ENCODE data around the gene CHRNA10.

Gene CHRNA10, protein sequence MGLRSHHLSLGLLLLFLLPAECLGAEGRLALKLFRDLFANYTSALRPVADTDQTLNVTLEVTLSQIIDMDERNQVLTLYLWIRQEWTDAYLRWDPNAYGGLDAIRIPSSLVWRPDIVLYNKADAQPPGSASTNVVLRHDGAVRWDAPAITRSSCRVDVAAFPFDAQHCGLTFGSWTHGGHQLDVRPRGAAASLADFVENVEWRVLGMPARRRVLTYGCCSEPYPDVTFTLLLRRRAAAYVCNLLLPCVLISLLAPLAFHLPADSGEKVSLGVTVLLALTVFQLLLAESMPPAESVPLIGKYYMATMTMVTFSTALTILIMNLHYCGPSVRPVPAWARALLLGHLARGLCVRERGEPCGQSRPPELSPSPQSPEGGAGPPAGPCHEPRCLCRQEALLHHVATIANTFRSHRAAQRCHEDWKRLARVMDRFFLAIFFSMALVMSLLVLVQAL

DNA sequence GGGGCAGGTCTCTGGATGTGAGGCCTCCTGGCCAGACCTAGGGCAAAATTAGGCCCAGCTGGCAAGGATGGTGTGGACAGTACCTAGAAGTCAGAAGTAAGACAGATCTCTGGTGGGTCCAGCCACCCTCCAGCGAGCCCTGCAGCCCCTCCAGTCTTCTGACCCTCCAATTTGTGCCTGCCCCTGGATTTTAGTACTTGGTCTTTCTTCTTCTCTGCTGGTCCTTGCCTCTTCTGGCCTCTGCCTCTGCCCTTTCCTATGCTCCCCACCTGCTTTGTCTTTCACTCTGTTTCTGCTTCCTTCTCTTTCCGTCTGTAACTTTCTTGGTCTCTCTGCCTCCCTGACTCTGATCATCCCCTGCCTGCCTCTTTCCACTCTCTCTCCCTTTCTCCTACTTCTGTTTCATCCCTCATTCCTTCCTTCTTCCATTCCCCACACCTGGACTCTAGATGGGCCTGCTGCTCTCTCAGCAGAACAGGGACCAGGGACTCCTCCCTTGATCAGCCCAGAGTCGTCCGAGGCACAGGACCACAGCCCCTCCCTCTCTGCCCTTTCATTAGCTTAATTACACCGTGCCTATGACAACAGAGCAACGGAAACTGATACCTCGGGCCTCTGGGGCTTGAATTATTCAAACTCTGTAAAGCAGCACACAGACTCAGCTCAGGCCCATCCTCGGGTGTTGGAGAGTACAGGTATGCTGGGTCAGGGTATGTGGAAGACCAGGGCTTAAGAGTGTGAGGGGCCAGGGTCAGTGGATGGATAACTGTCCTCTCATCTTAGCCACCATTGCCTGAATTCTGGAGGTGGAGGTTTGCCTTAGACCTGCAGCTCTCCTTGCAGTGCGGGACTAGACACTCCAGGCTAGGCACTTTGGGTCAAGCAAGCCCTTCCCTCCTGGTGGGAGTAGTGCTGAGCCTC, at the start of gene CHRNA10:
Gene CHRNA10 (minus strand): TSS at position 51 of the 921 bp plus-strand sequence. CDS start 72 bp downstream, outside the sequence.
- DNase-seq: no peak

DNA sequence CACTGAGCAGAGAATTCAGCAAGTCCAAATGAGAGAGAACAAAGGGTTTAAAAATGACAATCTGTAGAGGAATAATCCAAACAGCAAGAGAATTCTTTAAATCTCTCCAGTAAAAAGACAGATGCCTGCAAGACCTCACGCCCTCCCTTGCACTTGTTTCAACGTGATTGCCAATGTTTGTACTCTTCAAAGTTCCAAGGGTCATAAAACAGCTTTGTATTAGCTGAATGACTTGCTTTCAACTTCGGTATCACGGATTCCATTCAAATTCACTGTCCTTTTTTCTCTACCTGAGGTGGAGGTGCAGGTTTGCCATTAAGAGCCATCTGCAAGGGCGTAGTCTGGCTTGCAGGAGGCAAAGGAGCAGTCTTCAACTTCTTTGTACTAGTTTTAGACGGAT, 41.1 kb upstream of the CHRNA10 start:
- no peak for DNase-seq

DNA sequence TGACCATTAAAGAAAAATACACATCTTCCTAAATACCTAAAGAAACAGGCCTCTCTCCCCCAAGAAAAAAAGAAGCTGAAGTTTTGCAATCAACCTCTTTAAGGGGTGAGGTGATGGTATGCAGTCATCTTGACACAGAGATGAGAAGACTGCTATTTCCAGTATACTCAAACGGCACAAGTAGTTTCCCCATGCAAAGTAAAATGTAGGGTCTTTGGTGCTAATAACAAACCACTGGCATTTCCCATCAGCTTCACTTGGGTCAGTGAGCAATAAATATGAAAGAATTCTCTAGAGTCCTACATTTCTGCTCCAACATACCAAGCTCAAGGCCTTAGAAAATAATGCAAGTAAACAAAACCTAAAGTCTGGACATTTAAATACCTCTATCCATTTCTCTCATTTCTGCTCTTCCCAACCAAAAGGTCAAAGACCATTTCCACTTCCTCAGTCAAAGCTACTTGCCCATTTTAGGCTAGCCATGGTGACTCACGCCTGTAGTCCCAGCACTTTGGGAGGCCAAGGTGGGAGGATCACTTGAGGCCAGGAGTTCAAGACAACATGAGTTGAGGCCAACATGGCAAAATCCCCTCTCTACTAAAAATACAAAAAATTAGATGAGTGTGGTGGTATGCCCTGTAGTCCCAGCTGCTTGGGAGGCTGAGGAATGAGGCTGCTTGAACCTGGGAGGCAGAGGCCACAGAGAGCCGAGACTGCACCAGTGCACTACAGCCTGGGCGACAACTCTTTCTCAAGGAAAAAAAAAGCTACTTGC, 39.5 kb upstream of the CHRNA10 start:
- DNase-seq: no peak

DNA sequence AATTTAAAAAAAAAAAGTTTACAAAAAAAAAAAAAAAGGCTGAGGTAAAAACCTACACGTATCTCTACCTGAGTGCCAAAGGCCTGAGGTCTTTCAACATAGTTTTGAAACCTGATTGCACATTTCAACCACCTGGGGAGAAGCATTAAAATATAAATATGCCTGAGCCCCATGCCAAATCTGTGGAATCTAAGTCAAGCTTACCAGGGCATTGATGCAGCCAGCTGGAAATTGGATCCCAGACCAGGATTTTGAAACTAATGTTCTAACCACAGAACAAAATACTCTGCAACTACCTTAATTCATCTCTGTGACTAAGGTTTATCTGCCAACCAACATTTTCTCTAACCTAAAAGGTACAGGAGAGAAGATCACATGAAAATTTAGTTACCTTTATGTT, 38.8 kb upstream of the CHRNA10 start:
- no peak for DNase-seq

DNA sequence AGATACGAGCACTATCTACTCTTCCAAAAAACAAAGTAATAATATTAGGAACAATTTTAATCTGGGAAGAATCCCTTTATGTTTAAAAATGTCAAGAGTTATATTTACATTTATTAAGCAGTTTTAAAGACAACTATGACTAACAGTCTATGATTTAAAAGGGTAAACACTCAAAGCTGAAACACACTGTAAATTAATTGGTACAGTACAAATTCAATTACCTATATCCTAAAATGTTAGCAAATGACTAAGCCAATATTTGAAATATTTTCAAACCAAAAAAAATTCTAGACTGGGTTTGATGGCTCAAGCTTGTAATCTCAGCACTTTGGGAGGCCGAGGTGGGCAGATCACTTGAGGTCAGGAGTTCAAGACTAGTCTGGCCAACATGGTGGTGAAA, 36.0 kb upstream of the CHRNA10 start:
- no peak for DNase-seq

DNA sequence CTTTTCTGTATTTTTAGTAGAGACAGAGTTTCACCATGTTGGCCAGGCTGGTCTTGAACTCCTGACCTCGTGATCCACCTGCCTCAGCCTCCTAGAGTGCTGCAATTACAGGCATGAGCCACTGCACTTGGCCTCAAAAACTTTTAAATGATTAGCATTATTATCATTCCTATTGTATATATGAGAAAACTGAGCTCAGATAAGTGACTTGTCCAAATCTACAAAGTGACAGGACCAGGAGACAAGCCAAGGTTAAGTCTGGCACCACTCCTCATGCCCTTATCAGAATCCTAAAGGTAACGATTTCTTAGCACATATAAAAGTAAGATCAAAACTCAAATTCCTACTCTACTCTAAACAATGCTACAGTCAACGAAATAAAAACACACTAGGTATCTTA, 32.2 kb upstream of the CHRNA10 start:
- DNase-seq: no peak

DNA sequence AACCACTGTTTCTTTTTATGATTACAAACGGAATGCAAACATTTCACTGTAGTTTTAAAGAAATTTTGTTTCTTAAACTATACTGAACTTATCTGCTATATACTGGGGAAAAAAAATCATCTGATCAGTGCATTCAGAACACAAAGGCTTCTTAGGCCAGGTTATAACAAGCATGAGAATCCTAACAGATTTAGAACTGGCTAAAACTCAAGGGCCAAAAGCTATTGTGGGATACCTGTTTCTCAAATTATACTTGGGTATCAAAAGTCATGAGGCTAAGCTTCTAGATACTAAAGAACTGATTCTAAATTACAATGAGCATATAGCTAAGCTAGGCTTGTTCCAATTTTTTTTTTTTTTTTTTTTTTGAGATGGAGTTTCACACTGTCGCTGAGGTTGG, 29.7 kb upstream of the CHRNA10 start:
- DNase-seq: no peak

DNA sequence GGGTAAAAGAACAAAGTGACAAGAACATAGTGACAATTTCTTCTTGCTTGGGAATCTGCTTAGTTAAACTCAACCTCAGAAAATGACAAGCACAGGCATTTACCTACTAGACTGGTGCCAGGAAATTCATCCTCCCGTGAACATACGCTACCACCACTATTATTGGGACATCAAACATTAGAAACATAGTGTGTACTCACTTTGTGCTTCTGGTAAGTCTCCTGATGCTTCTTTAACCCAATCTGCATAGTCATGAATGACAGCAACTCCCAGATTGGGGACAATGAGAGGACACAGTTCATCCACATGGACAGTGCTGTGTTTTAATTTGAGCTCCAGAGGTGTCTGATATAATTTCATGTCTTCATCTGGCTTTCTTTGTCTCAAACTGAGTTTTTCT, 29.2 kb upstream of the CHRNA10 start:
- no peak for DNase-seq

DNA sequence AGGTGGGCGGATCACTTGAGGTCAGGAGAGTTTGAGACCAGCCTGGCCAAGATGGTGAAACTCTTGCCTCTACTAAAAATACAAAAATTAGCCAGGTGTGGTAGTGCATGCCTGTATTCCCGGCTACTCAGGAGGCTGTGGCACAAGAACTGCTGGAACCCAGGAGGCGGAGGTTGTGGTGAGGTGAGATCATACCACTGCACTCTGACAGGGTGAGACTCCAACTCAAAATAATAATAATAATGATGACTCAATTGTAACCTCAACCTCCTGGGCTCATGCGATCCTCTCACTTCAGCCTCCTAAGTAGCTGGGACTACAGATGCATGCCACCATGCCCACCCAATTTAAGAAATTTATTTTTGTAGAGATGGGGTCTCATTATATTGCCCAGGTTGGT, 15.6 kb upstream of the CHRNA10 start:
- DNase-seq: no peak

DNA sequence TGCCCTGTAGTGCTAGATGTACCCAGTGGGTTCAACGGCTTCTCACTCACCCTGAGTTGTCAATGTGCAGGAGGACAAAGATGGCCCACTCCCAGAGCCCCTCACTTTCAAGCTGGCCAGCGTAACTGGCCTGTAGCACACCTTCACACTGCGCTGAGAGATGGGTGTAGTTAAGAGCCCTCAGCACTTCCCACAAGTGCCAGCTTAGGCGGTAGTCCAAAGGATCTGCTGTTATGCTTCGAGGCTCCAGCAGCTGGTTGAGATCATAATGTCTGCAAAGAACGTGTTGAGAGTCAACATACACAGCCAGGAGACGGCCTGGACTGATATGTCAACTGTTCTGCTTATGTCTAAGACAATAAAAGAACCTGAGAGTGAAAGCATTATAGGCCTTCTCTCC, 14.7 kb upstream of the CHRNA10 start:
- no peak for DNase-seq

DNA sequence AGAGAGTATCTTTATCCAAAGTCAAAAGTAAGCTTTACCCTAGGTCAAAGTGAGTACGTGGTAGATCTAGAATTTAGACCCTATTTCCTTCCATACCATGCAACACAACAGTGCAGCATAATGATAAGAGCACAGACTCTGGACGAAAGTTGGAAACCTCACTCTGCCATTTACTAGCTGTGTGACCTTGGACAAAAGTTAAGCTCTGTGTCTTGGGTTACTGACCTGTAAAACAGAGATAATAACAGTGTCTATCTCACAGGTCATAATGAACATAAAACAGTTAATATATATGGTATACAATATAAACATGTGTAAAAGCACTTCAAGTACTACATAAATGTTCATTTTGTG, 13.6 kb upstream of the CHRNA10 start:
- no peak for DNase-seq

DNA sequence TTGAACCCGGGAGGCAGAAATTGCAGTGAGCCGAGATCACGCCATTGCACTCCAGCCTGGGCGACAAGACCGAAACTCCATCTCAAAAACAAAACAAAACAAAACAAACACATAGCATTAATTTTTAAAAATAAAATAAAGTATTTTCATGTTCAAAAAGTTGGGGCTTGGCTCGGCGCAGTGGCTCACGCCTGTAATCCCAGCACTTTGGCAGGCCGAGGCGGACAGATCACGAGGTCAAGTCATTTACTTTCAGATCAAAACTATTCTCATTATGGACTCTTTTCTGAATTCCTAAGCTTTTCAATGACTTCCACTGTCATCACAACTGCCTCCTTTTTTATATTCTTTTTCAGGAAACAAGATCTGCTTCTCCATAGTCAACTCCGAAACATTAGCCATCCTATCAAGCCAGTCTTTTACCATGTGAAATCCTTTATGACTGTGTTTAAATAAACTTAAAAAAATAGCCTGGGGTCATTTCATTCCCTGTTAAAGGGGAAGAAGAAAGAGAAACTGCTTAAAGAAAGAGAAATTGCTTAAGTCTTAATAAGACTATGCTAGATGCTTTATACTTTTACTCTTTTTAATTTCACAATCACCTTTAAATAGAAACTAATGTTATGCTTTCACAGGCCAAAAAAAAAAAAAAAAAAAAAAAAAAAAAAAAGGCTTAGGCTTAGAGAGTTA, 13.1 kb upstream of the CHRNA10 start:
- DNase-seq: no peak

DNA sequence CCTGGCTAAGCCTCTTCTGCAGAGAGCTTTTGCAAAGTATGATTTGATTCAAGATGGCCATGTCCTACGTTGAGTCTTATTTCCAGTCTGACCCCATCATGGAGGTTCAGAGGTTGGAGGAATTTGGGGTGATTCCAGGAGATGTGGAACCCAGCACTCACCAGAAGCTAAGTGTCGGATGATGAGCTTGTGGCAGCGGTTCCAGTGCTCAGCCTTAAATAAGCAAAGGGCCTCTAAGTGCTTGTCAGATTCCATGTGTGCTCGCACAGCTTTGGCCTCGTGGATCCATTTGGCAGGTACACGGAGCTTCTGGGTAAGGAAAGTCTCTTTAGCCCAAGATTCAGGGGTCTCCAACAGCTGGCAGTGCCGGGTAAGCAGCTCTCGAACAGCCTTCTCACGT, 11.9 kb upstream of the CHRNA10 start:
- no peak for DNase-seq

DNA sequence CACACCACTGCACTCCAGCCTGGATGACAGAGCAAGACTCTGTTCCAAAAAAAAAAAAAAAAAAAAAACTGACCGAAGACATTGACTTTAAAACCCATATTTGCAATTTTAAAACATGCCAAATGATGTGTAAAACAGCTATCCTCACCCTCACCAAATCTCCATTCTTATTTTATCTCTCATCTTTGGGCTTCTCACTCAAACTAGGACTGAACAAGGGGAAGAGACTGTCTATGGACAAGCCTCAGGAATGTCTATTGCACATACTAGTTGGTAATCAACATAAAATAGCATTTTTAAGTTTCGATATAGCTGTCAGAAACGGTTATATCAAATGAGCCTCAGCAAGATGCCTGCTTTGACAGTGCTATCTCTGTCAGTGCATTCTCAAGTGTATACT, 7.9 kb upstream of the CHRNA10 start:
- DNase-seq: no peak

DNA sequence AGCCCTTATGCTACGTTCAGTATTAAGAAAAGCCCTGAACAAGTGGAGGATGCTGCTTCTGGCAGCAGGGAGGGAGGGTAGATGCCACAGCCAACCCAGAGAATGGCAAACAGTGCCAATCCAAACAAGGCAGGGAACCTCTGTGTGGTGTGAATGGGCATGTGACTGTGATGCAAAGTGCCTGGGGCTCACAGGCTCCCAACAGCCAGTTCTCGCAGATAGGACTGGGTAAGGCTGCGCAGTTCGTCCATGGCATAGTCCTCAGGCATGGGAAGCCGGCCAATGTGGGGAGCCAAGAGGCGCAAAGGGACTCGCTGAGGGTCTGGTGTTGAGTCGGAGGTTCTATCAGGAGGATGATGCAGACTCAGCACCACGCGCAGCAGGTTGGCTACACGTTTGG, 4.8 kb upstream of the CHRNA10 start:
- no peak for DNase-seq

DNA sequence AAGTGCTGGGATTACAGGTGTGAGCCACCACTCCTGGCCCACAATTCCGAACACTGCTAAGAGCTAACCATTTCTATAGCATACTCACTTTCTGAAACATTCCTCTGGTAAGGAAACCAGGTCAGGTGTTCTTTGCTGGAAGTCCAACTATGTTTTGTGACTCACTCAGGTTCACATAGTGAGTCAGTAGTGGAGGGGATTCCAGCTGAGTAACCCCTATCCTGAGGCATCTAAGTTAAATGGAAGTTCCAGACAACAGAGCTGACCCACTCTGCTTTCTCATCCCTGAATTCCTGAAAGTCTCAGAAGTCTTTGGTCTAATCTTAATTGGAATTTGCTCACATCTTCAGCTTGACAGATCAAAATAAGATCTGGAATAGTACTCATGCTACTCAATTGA, 3.0 kb upstream of the CHRNA10 start:
- no peak for DNase-seq

DNA sequence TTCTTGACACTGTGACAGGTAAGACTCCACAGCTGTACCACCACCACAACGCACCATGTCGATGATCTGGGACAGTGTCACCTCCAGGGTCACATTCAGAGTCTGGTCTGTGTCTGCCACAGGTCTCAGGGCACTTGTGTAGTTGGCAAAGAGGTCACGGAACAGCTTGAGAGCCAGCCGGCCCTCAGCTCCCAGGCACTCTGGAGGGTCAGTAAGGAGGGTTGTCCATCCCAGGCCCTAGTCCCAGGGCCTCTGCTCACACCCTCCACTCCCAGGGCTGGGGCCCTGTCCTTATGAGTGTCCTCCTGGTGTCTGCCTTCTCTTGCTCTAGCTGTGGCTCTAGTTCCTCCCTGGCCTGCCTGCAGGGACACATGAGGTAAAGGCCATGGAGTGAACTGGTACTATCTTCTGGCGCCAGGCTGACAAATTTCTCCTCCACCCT, 1.4 kb downstream of the CHRNA10 start:
- DNase-seq: no peak

DNA sequence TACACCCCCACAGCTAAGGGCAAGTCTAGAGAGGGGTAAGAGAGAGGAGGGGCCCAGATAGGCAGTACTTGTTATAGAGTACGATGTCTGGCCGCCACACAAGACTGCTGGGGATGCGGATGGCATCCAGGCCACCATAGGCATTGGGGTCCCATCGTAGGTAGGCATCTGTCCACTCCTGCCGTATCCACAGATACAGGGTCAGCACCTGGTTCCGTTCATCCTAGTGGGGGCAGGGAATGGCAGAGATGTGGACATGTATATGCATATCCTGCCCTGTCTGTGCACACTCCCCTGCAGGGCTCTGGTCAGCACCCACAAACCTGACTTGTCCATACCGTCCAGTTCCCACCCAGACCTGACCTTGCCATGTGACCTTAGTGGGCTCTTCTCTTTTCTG, 2.1 kb downstream of the CHRNA10 start:
- DNase-seq: no peak

DNA sequence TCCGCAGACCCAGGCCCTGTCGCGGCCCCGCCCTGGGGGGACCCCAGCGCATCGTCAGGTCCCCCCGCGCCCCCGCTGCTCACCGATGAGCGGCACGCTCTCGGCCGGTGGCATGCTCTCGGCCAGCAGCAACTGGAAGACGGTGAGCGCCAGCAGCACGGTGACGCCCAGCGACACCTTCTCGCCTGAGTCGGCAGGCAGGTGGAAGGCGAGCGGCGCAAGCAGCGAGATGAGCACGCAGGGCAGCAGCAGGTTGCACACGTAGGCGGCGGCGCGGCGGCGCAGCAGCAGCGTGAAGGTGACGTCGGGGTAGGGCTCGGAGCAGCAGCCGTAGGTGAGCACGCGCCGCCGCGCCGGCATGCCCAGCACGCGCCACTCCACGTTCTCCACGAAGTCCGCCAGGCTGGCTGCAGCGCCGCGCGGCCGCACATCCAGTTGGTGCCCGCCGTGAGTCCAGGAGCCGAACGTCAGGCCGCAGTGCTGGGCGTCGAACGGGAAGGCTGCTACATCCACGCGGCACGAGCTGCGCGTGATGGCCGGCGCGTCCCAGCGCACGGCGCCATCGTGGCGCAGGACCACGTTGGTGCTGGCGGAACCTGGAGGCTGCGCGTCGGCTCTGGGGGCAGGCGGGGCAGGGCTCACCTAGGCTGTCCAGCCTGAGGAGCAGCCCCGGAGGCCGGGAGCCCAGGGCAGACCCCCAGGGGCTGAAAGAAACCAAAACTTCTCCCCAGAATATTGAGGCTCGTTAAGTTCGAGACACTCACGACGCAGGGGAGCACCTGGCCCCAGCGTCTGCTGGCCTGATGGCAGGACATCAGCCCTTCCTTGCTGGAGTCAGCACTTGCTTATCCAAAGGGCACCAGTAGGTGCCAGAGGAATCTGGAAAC, 3.8 kb downstream of the CHRNA10 start:
- DNase-seq: no peak

DNA sequence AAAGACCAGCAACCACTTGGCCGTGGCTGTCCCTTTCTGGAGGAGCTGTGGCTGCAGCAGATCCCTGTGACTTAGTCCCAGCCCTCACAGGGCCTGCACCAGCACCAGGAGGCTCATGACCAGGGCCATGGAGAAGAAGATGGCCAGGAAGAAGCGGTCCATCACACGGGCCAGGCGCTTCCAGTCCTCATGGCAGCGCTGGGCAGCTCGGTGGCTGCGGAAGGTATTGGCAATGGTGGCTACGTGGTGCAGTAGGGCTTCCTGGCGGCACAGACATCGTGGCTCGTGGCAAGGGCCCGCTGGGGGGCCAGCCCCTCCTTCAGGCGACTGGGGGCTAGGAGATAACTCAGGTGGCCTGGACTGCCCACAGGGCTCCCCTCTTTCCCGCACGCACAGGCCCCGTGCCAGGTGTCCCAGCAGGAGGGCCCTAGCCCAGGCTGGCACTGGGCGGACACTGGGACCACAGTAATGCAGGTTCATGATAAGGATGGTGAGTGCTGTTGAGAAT, 5.1 kb downstream of the CHRNA10 start:
- no peak for DNase-seq

DNA sequence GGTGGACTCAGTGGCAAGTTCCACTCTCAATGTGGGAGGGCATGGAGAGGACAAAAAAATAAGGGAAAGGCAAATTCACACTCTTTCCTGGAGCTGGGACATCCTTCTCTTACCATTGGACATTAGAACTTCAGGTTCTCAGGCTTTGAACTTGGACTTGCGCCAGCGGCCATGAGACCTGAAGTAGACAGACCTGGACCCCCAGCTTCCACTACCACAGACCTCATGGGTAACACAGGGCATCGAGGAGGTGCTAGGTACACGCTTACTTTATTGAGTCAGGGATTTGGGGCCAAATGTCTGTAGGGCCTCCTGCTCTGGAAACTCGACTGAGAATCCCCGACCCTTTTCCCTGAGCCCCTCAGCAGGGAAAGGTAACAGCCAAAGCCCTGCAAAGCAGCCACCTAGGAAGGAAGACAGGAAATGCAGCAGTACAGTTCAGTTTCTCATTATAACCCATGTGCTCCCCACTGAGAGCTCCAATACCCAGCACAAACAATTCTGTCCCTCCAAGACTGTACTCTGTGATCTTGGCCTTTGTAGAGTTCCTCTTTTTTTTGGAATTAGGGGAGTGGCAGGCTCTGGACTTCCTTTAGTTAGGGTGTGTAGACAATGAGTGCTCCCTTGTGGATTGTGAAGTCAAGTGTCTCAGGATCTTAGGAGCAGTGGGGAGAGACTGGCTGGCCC, 5.7 kb downstream of the CHRNA10 start:
- DNase-seq: no peak

Measured in stimulated activated CD4-positive, alpha-beta T cell treated with anti-CD3 and anti-CD28 coated beads, Interleukin-1b, Interleukin-23, amount 100 ng/mL, for 48 hours (primary cell).